HG03575 (cell line): ENCODE measurements around the gene THEMIS2.

Experiments
- ATAC-seq: cut with Tn5 transposase; IDR thresholded peaks from one replicate; pipeline ENCODE4 v1.9.1; 2021; ENCODE audit not compliant: unreplicated experiment, insufficient number of reproducible peaks, low FRiP score; ENCODE audit errors: extremely low read depth

THEMIS2 gene

GRCh38 chr1:27934818-27935549 lies 62.6 kb downstream of the THEMIS2 start, which contains the start of gene SMPDL3B:
Gene SMPDL3B (plus strand): TSS chr1:27935000. CDS start chr1:27935184, 184 bp downstream.
- no peak for ATAC-seq

GRCh38 chr1:27935721-27936120 lies 63.4 kb downstream of the THEMIS2 start:
- ATAC-seq: no peak
